GM12874 (cell line): ENCODE measurements around the gene NTM.

ENCODE experiments used
- TF ChIP-seq, protein P1 (sequence below): IDR thresholded peaks from 2 replicates; pipeline ENCODE4 v1.5.1; 2011; ENCODE audit warnings: low read depth, mild to moderate bottlenecking, control low read depth, low read length, moderate library complexity; ENCODE audit not compliant: insufficient read depth

Gene NTM

DNA sequence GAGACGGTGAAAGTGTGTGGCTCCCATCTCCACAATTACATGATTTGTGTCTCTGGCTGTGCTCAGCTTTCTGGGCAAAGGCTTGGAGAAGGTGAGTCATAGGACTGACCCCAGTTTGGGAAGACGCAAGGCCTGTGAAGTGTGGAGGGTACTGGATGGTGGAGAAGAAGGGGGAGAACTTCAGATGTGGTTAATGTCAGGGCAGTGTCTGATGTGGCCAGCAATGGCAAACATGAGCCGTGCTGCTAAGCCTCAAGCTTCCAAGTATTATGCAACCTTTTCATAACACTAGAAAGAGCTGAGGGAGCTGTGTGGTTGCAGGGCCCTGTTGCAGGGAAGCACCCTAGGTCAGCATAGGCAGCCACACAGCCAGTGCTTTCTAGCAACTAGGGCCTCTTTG is 110.9 kb downstream of the NTM start:
- TF ChIP-seq, protein P1, sequence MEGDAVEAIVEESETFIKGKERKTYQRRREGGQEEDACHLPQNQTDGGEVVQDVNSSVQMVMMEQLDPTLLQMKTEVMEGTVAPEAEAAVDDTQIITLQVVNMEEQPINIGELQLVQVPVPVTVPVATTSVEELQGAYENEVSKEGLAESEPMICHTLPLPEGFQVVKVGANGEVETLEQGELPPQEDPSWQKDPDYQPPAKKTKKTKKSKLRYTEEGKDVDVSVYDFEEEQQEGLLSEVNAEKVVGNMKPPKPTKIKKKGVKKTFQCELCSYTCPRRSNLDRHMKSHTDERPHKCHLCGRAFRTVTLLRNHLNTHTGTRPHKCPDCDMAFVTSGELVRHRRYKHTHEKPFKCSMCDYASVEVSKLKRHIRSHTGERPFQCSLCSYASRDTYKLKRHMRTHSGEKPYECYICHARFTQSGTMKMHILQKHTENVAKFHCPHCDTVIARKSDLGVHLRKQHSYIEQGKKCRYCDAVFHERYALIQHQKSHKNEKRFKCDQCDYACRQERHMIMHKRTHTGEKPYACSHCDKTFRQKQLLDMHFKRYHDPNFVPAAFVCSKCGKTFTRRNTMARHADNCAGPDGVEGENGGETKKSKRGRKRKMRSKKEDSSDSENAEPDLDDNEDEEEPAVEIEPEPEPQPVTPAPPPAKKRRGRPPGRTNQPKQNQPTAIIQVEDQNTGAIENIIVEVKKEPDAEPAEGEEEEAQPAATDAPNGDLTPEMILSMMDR: no peak

DNA sequence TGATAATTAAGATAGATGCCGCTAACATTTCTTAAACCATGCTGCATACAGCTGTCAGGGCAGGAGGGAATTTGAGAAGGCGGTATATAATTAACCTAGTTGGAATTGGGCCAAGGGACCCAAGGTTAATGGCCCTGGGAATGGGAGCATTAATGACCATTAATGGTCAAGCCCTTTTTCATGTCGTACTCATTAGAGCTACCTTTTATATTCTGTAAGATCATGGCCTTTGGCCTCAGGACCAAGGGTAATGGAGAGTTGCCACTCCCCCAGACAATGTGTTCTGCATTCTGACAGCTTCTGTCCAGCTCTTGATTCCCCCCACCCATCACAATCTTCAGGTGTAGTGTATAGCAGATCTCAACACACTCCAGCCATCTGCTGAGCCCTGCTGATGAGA is 111.6 kb downstream of the NTM start:
- TF ChIP-seq, protein P1: no peak

DNA sequence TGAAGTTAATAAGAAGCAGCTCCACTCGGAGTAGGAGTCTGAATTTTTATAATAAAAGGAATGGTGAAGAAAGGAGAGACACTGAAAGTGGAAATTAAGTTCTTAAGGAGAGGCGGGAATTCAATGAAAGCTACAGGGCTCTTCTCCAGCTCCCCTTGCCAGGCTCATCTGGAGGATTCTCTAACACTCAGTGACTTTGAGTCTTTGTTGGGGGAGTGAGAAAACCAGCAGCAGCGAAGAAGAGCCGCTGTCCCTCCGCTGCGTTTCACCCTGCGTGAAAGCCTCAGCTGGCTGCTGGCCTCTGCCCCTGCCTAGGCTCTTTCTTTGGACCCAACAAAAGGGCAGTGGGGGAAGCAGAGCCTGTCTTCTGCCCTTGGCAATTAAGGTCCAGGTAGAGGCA is 113.0 kb downstream of the NTM start:
- TF ChIP-seq, protein P1: no peak

DNA sequence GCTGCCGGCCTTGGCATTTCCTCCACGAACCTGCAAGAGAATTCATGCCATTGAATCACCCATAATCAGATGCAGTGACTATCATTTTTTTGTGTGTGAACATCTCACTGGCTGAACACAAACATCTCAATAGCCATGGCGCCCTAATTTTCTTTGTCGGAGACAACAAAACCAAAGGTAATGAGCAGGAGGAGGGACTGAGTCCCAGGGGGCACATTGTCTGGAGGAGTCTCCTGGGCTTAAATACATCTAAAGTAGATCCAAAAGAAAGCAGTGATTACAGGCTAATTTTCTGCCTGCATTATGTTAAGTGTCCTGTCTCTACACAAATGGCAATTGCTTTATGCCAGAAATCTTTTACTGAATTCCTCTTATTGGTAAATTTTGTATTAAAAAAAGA is 113.5 kb downstream of the NTM start:
- TF ChIP-seq, protein P1: no peak

DNA sequence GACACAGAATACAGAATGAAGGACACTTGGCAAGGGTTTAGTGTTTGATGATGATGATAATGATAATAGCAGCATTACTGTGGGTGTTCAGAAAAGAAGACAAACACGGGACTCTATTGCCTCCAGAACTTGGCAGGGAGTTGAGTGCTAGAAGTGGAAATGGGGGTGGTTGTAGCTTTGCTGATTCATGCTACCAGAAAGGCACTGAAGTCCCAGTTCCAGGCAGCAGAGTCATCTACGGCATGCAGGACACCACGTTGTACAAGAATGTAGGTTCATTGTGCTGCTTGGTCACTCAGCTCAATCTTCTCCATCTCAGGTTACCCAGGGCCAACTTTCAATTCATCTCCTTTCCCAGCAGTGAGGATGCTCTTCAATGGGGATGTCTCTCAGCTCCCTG is 115.7 kb downstream of the NTM start:
- TF ChIP-seq, protein P1: no peak

DNA sequence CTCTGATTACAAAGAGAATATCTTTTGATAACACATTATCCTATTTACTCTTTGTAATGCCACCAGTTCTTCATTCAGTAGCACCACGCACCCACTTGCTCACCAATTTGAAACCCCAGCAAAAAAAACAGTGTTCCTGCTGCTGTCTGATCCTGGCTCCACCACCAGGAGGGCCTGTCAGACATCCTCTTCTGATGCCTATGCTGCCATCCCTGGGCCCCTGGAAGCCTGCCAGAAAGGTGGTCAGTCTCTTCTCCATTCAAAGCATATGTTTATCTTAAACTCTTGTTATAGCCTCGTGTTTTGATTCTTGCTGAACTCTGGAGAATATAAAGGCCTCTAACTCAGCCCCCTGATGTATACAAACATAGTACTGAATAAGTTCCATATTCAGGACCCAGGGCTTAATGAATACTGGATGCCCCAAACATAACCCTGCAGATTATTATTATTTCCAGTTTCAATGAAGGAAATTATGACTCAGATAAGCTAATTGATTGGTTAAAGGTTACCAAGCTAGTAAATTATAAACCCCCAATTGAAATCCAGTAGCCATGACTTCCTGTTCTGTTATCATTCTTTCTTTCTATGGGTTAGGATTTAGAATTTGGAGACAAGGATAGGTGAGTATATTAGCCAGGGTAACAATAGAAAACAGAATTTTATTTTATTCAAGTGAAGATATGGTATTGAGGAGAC is 116.7 kb downstream of the NTM start:
- TF ChIP-seq, protein P1: no peak

DNA sequence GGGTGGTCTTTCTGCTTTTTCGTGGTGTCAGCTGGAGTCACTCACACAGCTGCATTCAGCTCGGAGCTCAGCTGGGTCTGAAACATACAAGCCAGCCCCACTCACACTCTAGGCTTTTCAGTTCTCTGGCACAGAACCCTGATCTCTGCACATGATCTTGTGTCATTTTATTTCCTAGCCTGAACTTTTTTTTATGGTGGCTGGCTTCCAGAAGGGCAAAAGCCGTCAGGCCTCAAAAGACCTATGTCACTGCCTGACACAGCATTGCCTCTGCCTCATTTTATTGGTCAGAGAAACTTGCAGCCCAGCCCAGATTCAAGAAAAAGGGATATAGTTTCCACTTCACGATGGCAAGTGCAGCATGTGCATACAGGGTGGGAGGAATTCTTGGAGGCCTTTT is 117.8 kb downstream of the NTM start:
- TF ChIP-seq, protein P1: no peak
